GM12878 (cell line): ENCODE data around the gene CHAT. TPM values are rescaled to one million over a fixed set of nuclear protein-coding genes. Genes with fewer than 3 reads are reported as not detected.

ENCODE experiments used
- ATAC-seq: fragments of 200-7000 bp; cut with Tn5 transposase; 3 replicates; pipeline ENCODE4 v1.9.1; 2020; ENCODE audit warnings: mild to moderate bottlenecking, moderate library complexity
- BruUV-seq: library from RNA; stranded (reverse); fragments of 400-500 nt; replicated peaks from 2 replicates; lab custom pipeline; 2021; lab: Mats Ljungman, UMichigan
- CTCF ChIA-PET: fragments of 300-600 bp; sonication (Branson Sonifier 250); formaldehyde crosslinking; extraction: SDS; loops from one replicate; lab custom pipeline; 2021; ENCODE audit warnings: inconsistent platforms; lab: Yijun Ruan, JAX
- POLR2A ChIA-PET: fragments of 350-600 bp; formaldehyde crosslinking; extraction: SDS; loops from one replicate; lab custom pipeline; 2021; ENCODE audit warnings: inconsistent platforms; lab: Charles Lee
- RAD21 ChIA-PET: fragments of 300-600 bp; sonication (Branson Sonifier 250); formaldehyde crosslinking; loops from one replicate; lab custom pipeline; 2023; ENCODE audit warnings: antibody characterized with exemption; ENCODE audit not compliant: unreplicated experiment; lab: Charles Lee
- SMC1A ChIA-PET: fragments of 300-600 bp; sonication (Branson Sonifier 250); formaldehyde crosslinking; loops from one replicate; lab custom pipeline; 2023; ENCODE audit not compliant: unreplicated experiment, uncharacterized antibody; lab: Charles Lee
- DNase-seq: peaks from one replicate; pipeline ENCODE4 v3.0.0-alpha.2; 2011; ENCODE audit warnings: low read depth, low spot score
- FAIRE-seq: peaks from 3 replicates; lab custom pipeline; 2011; peaks lifted over from hg19 to GRCh38; lab: Jason Lieb, UNC
- H2AFZ ChIP-seq: 2 replicates; pipeline ENCODE4 v1.6.0; 2011; ENCODE audit warnings: low read depth, low read length, control low read depth; ENCODE audit not compliant: control insufficient read depth
- H3K27ac ChIP-seq: 2 replicates; pipeline ENCODE4 v1.5.1; 2011; ENCODE audit warnings: control low read depth; ENCODE audit not compliant: control insufficient read depth, insufficient read depth
- H3K27me3 ChIP-seq, 2 experiments: replicated peaks in 1 of 2; 2 replicates each; pipeline versions ENCODE4 v1.6.0 to v1.6.1; 2011; ENCODE audit warnings: low read length in 1 of 2; ENCODE audit not compliant: control insufficient read depth in 2 of 2, insufficient read depth in 2 of 2
- H3K36me3 ChIP-seq, 2 experiments: 2 replicates each; pipeline ENCODE4 v1.5.1; 2011; ENCODE audit warnings: low read length in 1 of 2; ENCODE audit not compliant: control insufficient read depth in 2 of 2, insufficient read depth in 2 of 2
- H3K4me1 ChIP-seq: 2 replicates; pipeline ENCODE4 v1.6.1; 2011; ENCODE audit warnings: mild to moderate bottlenecking, low read length, moderate library complexity, mixed read lengths; ENCODE audit not compliant: control insufficient read depth, insufficient read depth
- H3K4me2 ChIP-seq: 2 replicates; pipeline ENCODE4 v1.6.0; 2011; ENCODE audit warnings: control low read depth; ENCODE audit not compliant: control insufficient read depth, insufficient read depth
- H3K4me3 ChIP-seq: fragments of 200-600 bp; sonication (generic); 2 replicates; pipeline ENCODE4 v1.5.1; 2016
- H3K79me2 ChIP-seq: 2 replicates; pipeline ENCODE4 v1.6.0; 2011; ENCODE audit warnings: low read length; ENCODE audit not compliant: control insufficient read depth, insufficient read depth
- H3K9ac ChIP-seq: 2 replicates; pipeline ENCODE4 v1.8.0; 2011; ENCODE audit warnings: low read length, control low read depth, mixed read lengths; ENCODE audit not compliant: control insufficient read depth, insufficient read depth
- H3K9me3 ChIP-seq: replicated peaks from 3 replicates; pipeline ENCODE4 v1.5.1; 2011; ENCODE audit warnings: mild to moderate bottlenecking, low read length; ENCODE audit not compliant: control insufficient read depth, insufficient read depth
- H4K20me1 ChIP-seq: 2 replicates; pipeline ENCODE4 v1.6.0; 2011; ENCODE audit not compliant: control insufficient read depth, insufficient read depth
- GABPA ChIP-seq: IDR thresholded peaks from 2 replicates; pipeline ENCODE4 v1.6.1; 2014; ENCODE audit warnings: antibody characterized with exemption, low read depth, mild to moderate bottlenecking, inconsistent platforms
- IRF4 ChIP-seq: IDR thresholded peaks from 2 replicates; pipeline ENCODE4 v1.6.1; 2011; ENCODE audit warnings: low read depth, low read length
- JUNB ChIP-seq: IDR thresholded peaks from 2 replicates; pipeline ENCODE4 v1.6.1; 2016; ENCODE audit warnings: antibody characterized with exemption, mild to moderate bottlenecking
- SKIL ChIP-seq: fragments of 450-650 bp; IDR thresholded peaks from 2 replicates; pipeline ENCODE4 v1.6.1; 2017; ENCODE audit warnings: mild to moderate bottlenecking, low read depth, inconsistent platforms; ENCODE audit not compliant: poor library complexity, severe bottlenecking
- STAT1 ChIP-seq: fragments of 450-650 bp; conservative IDR thresholded peaks from 2 replicates; pipeline ENCODE4 v1.6.1; 2014; ENCODE audit warnings: antibody characterized with exemption, mild to moderate bottlenecking
- ZBTB4 ChIP-seq: fragments of 450-650 bp; formaldehyde crosslinking; IDR thresholded peaks from 2 replicates; pipeline ENCODE4 v1.4.0; 2022; ENCODE audit warnings: mild to moderate bottlenecking, moderate library complexity
- WGBS: methylation state at CpG from one replicate; pipeline ENCODE4 v1.1.6; 2016; ENCODE audit warnings: low lambda C conversion rate; ENCODE audit not compliant: insufficient replicate concordance, insufficient coverage; ENCODE audit errors: missing lambda C conversion rate; 5-methylcytosine and 5-hydroxymethylcytosine counted together
- in situ Hi-C: fragments of 300-500 bp; cut with MboI; formaldehyde crosslinking; loops from 9 replicates; pipeline ENCODE4 v1.14.3; 2018; ENCODE audit warnings: mixed read lengths
- intact Hi-C: fragments of 100-400 bp; cut with micrococcal nuclease; formaldehyde crosslinking; loops from one replicate; pipeline ENCODE4 v1.14.2; 2022; ENCODE audit not compliant: unreplicated experiment
- polyA plus RNA-seq, 11 experiments: library from polyadenylated mRNA; depleted of rRNA in 4 of 11; unstranded in 6 of 11; stranded (reverse) in 5 of 11; fragments of >200 nt; fragmentation: Nextera tagmentation in 4 of 11; fragmentation: Illumina TruSeq in 1 of 11; extraction: Ambion mirVana in 4 of 11; extraction: Trizol in 1 of 11; gene quantifications; 1 replicate in 1 of 11; 2 replicates in 10 of 11; pipeline versions ENCODE4 v1.2.1 to v1.2.3, GENCODE V29; 2011 to 2016; ENCODE audit warnings: inconsistent platforms in 2 of 11, missing spikeins in 2 of 11, low read depth in 1 of 11
- total RNA-seq, 4 experiments: library from RNA; depleted of rRNA in 3 of 4; stranded (reverse); fragments of >200 nt in 3 of 4; fragmentation: Illumina TruSeq in 1 of 4; extraction: Trizol in 1 of 4; gene quantifications; 2 replicates each; pipeline versions ENCODE4 v1.2.1 to v1.2.3, GENCODE V29; 2013 to 2021

The CHAT gene
- total and polyA plus RNA-seq, 10 of the 15 experiments (the other 5 are each of a cell fraction or from before 2014, with no cell fraction given) = not detected

- Histone ChIP-seq H3K4me3 (no peak overlapping the region), H3K27me3 (peaks cover 10 to 13% of the 10 kb centered on the region in 2 experiments; a peak in 3 of 4 replicates), H3K4me1 (no peaks in the 10 kb centered on the region), H4K20me1 (no peaks in the 10 kb centered on the region), H3K9me3 (no peaks in the 10 kb centered on the region; the same call in 2 of the 3 replicates), H3K79me2 (no peaks in the 10 kb centered on the region), H3K4me2 (no peak overlapping the region), H2AFZ (no peak overlapping the region), H3K9ac (no peak overlapping the region), H3K36me3 (no peaks in the 10 kb centered on the region), H3K27ac (no peak overlapping the region)
- in situ Hi-C loops = no loop called here
- SMC1A ChIA-PET = no interaction called here
- DNase-seq (no peak), ATAC-seq (no peak), FAIRE-seq (no peak)
- CTCF ChIA-PET = no interaction called here
- intact Hi-C loops = no loop called here
- RAD21 ChIA-PET = no interaction called here
- no TSS peak for BruUV-seq
- POLR2A ChIA-PET = no interaction called here
- TF ChIP-seq ZBTB4 (CRISPR knock-in tag) = no peak
- TF ChIP-seq SKIL = no peak
- no peak for TF ChIP-seq IRF4
- no peak for TF ChIP-seq JUNB
- TF ChIP-seq STAT1 = no peak
- TF ChIP-seq GABPA = no peak
- WGBS = 17% methylated on average over 7 of the region's 7 CpGs
These were observed 75.1 kb downstream of the CHAT start for GRCh38 chr10:49688920-49689319.
